Sigmoid colon (tissue), 7 donors: Measurements from ENCODE around the gene YPEL2. TPM values are rescaled to one million over a fixed set of nuclear protein-coding genes. Genes with fewer than 3 reads are reported as not detected.

Experiments used
- DNase-seq: peaks from one replicate; pipeline ENCODE4 v3.0.0-alpha.2; 2019
- H3K27ac ChIP-seq, 4 donors: fragments of 200-600 bp; sonication (generic); one replicate each; pipeline ENCODE4 v1.5.1; 2016 to 2019; ENCODE audit warnings: mild to moderate bottlenecking in 1 of 4
- H3K27me3 ChIP-seq, 3 donors: fragments of 200-600 bp; sonication (generic); one replicate each; pipeline ENCODE4 v1.5.1; 2019; ENCODE audit warnings: mild to moderate bottlenecking in 1 of 3
- H3K36me3 ChIP-seq, 4 donors: fragments of 200-600 bp; sonication (generic); one replicate each; pipeline ENCODE4 v1.5.1; 2016 to 2019
- H3K4me1 ChIP-seq, 4 donors: fragments of 200-600 bp; sonication (generic); one replicate each; pipeline ENCODE4 v1.5.1; 2017 to 2019
- H3K4me3 ChIP-seq, 4 donors: fragments of 200-600 bp; sonication (generic); one replicate each; pipeline ENCODE4 v1.5.1; 2017 to 2019; ENCODE audit warnings: mild to moderate bottlenecking in 2 of 4, moderate library complexity in 1 of 4
- H3K9me3 ChIP-seq, 4 donors: fragments of 200-600 bp in 3 of 4; sonication (generic) in 3 of 4; one replicate each; pipeline versions ENCODE4 v1.5.1 to v1.6.1; 2013 to 2019
- EP300 ChIP-seq, 4 donors: sonication (generic); formaldehyde crosslinking; IDR thresholded peaks; one replicate each; pipeline ENCODE4 v1.6.1; 2017; ENCODE audit warnings: antibody characterized with exemption in 4 of 4
- POLR2A ChIP-seq, 2 donors: fragments of 450-650 bp; IDR thresholded peaks; one replicate each; pipeline ENCODE4 v1.6.1; 2016; ENCODE audit warnings: antibody characterized with exemption in 2 of 2, mild to moderate bottlenecking in 2 of 2, moderate library complexity in 2 of 2
- POLR2AphosphoS5 ChIP-seq, 4 donors: sonication (generic); formaldehyde crosslinking; IDR thresholded peaks; one replicate each; pipeline ENCODE4 v1.6.1; 2017; ENCODE audit warnings: antibody characterized with exemption in 4 of 4
- WGBS, 2 donors: extraction: QIAGEN DNeasy Blood & Tissue Kit; methylation state at CpG; one replicate each; pipeline ENCODE4 v1.1.7; 2013; 5-methylcytosine and 5-hydroxymethylcytosine counted together
- intact Hi-C: fragments of 100-400 bp; cut with DNase I; formaldehyde crosslinking; loops from one replicate; pipeline ENCODE4 v1.15.1; 2023
- polyA plus RNA-seq, 3 donors: library from polyadenylated mRNA; stranded (reverse); fragments of 200-250 nt; gene quantifications; one replicate each; pipeline ENCODE4 v1.2.3, GENCODE V29; 2013
- total RNA-seq, 4 donors: library from RNA; depleted of rRNA; stranded (reverse); fragments of >200 nt; gene quantifications; one replicate each; pipeline ENCODE4 v1.1.0, GENCODE V29; 2016
- TF ChIP-seq, protein P1 (sequence below), 4 experiments: fragments of 450-650 bp in 3 of 4; fragments of 200-600 bp in 1 of 4; IDR thresholded peaks; one replicate each; pipeline ENCODE4 v1.5.1; 2016 to 2019; ENCODE audit warnings: antibody characterized with exemption in 4 of 4, mild to moderate bottlenecking in 3 of 4, moderate library complexity in 2 of 4
- donor health status: healthy with polysubstance abuse.
- donor health status: Bipolar disorder and iron deficiency.
- donor health status: healthy.

Gene YPEL2
- total and polyA plus RNA-seq, 7 donors: 10.2 to 35.7 (median 25.8) TPM

- H3K4me1 ChIP-seq: peaks cover 0 to 14% (median 11%) of the 10 kb centered on the region in 4 donors
- H3K27ac ChIP-seq: no peak overlapping the region
- H3K9me3 ChIP-seq: no peaks in the 10 kb centered on the region
- H3K4me3 ChIP-seq: no peak overlapping the region
- DNase-seq: no peak
- TF ChIP-seq, protein P1, sequence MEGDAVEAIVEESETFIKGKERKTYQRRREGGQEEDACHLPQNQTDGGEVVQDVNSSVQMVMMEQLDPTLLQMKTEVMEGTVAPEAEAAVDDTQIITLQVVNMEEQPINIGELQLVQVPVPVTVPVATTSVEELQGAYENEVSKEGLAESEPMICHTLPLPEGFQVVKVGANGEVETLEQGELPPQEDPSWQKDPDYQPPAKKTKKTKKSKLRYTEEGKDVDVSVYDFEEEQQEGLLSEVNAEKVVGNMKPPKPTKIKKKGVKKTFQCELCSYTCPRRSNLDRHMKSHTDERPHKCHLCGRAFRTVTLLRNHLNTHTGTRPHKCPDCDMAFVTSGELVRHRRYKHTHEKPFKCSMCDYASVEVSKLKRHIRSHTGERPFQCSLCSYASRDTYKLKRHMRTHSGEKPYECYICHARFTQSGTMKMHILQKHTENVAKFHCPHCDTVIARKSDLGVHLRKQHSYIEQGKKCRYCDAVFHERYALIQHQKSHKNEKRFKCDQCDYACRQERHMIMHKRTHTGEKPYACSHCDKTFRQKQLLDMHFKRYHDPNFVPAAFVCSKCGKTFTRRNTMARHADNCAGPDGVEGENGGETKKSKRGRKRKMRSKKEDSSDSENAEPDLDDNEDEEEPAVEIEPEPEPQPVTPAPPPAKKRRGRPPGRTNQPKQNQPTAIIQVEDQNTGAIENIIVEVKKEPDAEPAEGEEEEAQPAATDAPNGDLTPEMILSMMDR (IDR thresholded peaks at IDR 0.05): no peak
- TF ChIP-seq POLR2A (IDR thresholded peaks at IDR 0.05): no peak
- no peak for TF ChIP-seq POLR2AphosphoS5 (IDR thresholded peaks at IDR 0.05)
- no peak for TF ChIP-seq EP300 (IDR thresholded peaks at IDR 0.05)
- 71% methylated on average over 5 of the region's 5 CpGs for WGBS, 2 donors
- H3K27me3 ChIP-seq: no peaks in the 10 kb centered on the region
- intact Hi-C loops: no loop called here
- H3K36me3 ChIP-seq: no peaks in the 10 kb centered on the region
Measured at GRCh38 chr17:59415397-59415796, 83.9 kb downstream of the YPEL2 start.

- Histone ChIP-seq H3K27me3 (no peaks in the 10 kb centered on the region), H3K4me1 (peaks cover 0 to 14% (median 11%) of the 10 kb centered on the region in 4 donors), H3K9me3 (no peaks in the 10 kb centered on the region), H3K27ac (no peak overlapping the region), H3K4me3 (no peak overlapping the region), H3K36me3 (no peaks in the 10 kb centered on the region)
- WGBS, 2 donors: 71 to 90% methylated on average over 4 of the region's 4 CpGs
- TF ChIP-seq POLR2AphosphoS5 (IDR thresholded peaks at IDR 0.05) (no peak), POLR2A (IDR thresholded peaks at IDR 0.05) (no peak)
- TF ChIP-seq, protein P1 (IDR thresholded peaks at IDR 0.05): no peak
- no peak for DNase-seq
- intact Hi-C loops: no loop called here
Measured at GRCh38 chr17:59416184-59416583, 84.7 kb downstream of the YPEL2 start.

GRCh38 chr17:59417452-59417851 lies 86.0 kb downstream of the YPEL2 start:
- H3K4me1 ChIP-seq: peaks cover 0 to 14% (median 11%) of the 10 kb centered on the region in 4 donors
- no peak for TF ChIP-seq EP300 (IDR thresholded peaks at IDR 0.05)
- no peak for TF ChIP-seq POLR2A (IDR thresholded peaks at IDR 0.05)
- TF ChIP-seq, protein P1 (IDR thresholded peaks at IDR 0.05): no peak
- TF ChIP-seq POLR2AphosphoS5 (IDR thresholded peaks at IDR 0.05): no peak
- H3K9me3 ChIP-seq: no peaks in the 10 kb centered on the region
- no peaks in the 10 kb centered on the region for H3K36me3 ChIP-seq
- WGBS, 2 donors: 93% methylated on average over 12 of the region's 12 CpGs
- no peak for DNase-seq
- intact Hi-C loops: no loop called here
- no peaks in the 10 kb centered on the region for H3K27me3 ChIP-seq
- no peak overlapping the region for H3K4me3 ChIP-seq
- no peak overlapping the region for H3K27ac ChIP-seq

GRCh38 chr17:59418732-59419166 lies 87.3 kb downstream of the YPEL2 start:
- intact Hi-C loops: no loop called here
- H3K27me3 ChIP-seq: no peaks in the 10 kb centered on the region
- no peak for DNase-seq
- peak overlapping the region; percentile 18 to 57 (median 30) for H3K27ac ChIP-seq
- TF ChIP-seq POLR2A (IDR thresholded peaks at IDR 0.05) (no peak), POLR2AphosphoS5 (IDR thresholded peaks at IDR 0.05) (peak; percentile 39 to 74 (median 48))
- 42 to 76% methylated on average over 4 of the region's 4 CpGs for WGBS, 2 donors
- no peaks in the 10 kb centered on the region for H3K9me3 ChIP-seq
- H3K36me3 ChIP-seq: no peaks in the 10 kb centered on the region
- H3K4me1 ChIP-seq: peaks cover 0 to 26% (median 23%) of the 10 kb centered on the region in 4 donors
- no peak overlapping the region for H3K4me3 ChIP-seq

- intact Hi-C loops: loop anchor here (10.0 kb wide), 1 partner anchor 974 kb away; the partner anchor contains the start of gene USP32
- 47 to 81% methylated on average over 3 of the region's 3 CpGs for WGBS, 2 donors
- no peak for DNase-seq
- TF ChIP-seq POLR2A (IDR thresholded peaks at IDR 0.05): no peak
- no peak for TF ChIP-seq POLR2AphosphoS5 (IDR thresholded peaks at IDR 0.05)
- TF ChIP-seq, protein P1 (IDR thresholded peaks at IDR 0.05): no peak
- no peak for TF ChIP-seq EP300 (IDR thresholded peaks at IDR 0.05)
- peaks cover 0 to 48% (median 44%) of the 10 kb centered on the region in 4 donors for H3K4me1 ChIP-seq
- no peaks in the 10 kb centered on the region for H3K36me3 ChIP-seq
- H3K4me3 ChIP-seq: no peak overlapping the region
- no peak overlapping the region for H3K27ac ChIP-seq
- H3K9me3 ChIP-seq: no peaks in the 10 kb centered on the region
- H3K27me3 ChIP-seq: no peaks in the 10 kb centered on the region
Measured at GRCh38 chr17:59420901-59421300, 89.4 kb downstream of the YPEL2 start.
